HEK293 (cell line): Measurements from ENCODE around the gene SMURF2.

ENCODE experiments used
- CTCF ChIA-PET: fragments of 350-600 bp; formaldehyde crosslinking; extraction: SDS; loops from one replicate; lab custom pipeline; 2021; ENCODE audit warnings: antibody characterized with exemption; lab: Yijun Ruan, JAX
- POLR2A ChIA-PET: fragments of 300-600 bp; formaldehyde crosslinking; extraction: SDS; loops from one replicate; lab custom pipeline; 2020; ENCODE audit warnings: antibody characterized with exemption, inconsistent platforms; lab: Yijun Ruan, JAX
- H3K27ac ChIP-seq: fragments of 200-500 bp; sonication (Bioruptor generic); 2 replicates; pipeline ENCODE4 v1.5.1; 2014; ENCODE audit warnings: low read depth, low read length, control low read depth, inconsistent platforms; ENCODE audit errors: extremely low read depth
- H3K36me3 ChIP-seq, 2 experiments: fragments of 200-500 bp in 1 of 2; sonication (Bioruptor generic) in 1 of 2; 1 replicate in 1 of 2; 2 replicates in 1 of 2; pipeline ENCODE4 v1.5.1; 2014 to 2017; ENCODE audit warnings: inconsistent platforms in 2 of 2, low read length in 2 of 2; ENCODE audit not compliant: control insufficient read depth in 2 of 2, insufficient read depth in 1 of 2
- H3K4me1 ChIP-seq: fragments of 200-500 bp; sonication (Bioruptor generic); 2 replicates; pipeline ENCODE4 v1.5.1; 2014; ENCODE audit warnings: mild to moderate bottlenecking, low read length, inconsistent platforms; ENCODE audit not compliant: control insufficient read depth, insufficient read depth
- H3K4me3 ChIP-seq: 2 replicates; pipeline ENCODE4 v1.5.1; 2011; ENCODE audit warnings: low read depth, mild to moderate bottlenecking, control low read depth, low read length, moderate library complexity
- H3K9me3 ChIP-seq: fragments of 200-500 bp; sonication (Bioruptor generic); 2 replicates; pipeline ENCODE4 v1.5.1; 2014; ENCODE audit warnings: low read depth, low read length, inconsistent platforms; ENCODE audit not compliant: control insufficient read depth, insufficient read depth
- BCL11B ChIP-seq: fragments of 450-650 bp; formaldehyde crosslinking; IDR thresholded peaks from 2 replicates; pipeline ENCODE4 v1.5.1; 2016; ENCODE audit warnings: low read depth, missing biosample characterization, missing genetic modification characterization
- EGR2 ChIP-seq: fragments of 450-650 bp; formaldehyde crosslinking; IDR thresholded peaks from 2 replicates; pipeline ENCODE4 v1.5.1; 2016; ENCODE audit warnings: low read depth, missing biosample characterization, missing genetic modification characterization
- GLI2 ChIP-seq: fragments of 450-650 bp; formaldehyde crosslinking; IDR thresholded peaks from 2 replicates; pipeline ENCODE4; 2017; ENCODE audit warnings: missing biosample characterization, missing genetic modification characterization, low read depth, borderline replicate concordance
- GLIS2 ChIP-seq: fragments of 450-650 bp; formaldehyde crosslinking; IDR thresholded peaks from 2 replicates; pipeline ENCODE4 v1.5.1; 2016; ENCODE audit warnings: missing biosample characterization, missing genetic modification characterization
- IKZF3 ChIP-seq: fragments of 450-650 bp; IDR thresholded peaks from 2 replicates; pipeline ENCODE4 v1.5.0; 2018; ENCODE audit warnings: missing biosample characterization, mild to moderate bottlenecking, missing genetic modification characterization, moderate library complexity
- RBAK ChIP-seq: fragments of 450-650 bp; formaldehyde crosslinking; IDR thresholded peaks from 2 replicates; pipeline ENCODE4 v1.5.1; 2016; ENCODE audit warnings: missing biosample characterization, missing genetic modification characterization
- SALL2 ChIP-seq: fragments of 450-650 bp; formaldehyde crosslinking; IDR thresholded peaks from 2 replicates; pipeline ENCODE4 v1.5.0; 2017; ENCODE audit warnings: missing biosample characterization, mild to moderate bottlenecking, missing genetic modification characterization, borderline replicate concordance
- SCRT1 ChIP-seq: fragments of 450-650 bp; formaldehyde crosslinking; IDR thresholded peaks from 2 replicates; pipeline ENCODE4 v1.5.1; 2016; ENCODE audit warnings: missing biosample characterization, missing genetic modification characterization, borderline replicate concordance
- SP2 ChIP-seq: fragments of 450-650 bp; formaldehyde crosslinking; IDR thresholded peaks from 2 replicates; pipeline ENCODE4 v1.5.1; 2016; ENCODE audit warnings: missing biosample characterization, missing genetic modification characterization
- ZFHX2 ChIP-seq: fragments of 450-650 bp; formaldehyde crosslinking; conservative IDR thresholded peaks from 2 replicates; pipeline ENCODE4 v1.5.1; 2016; ENCODE audit warnings: missing biosample characterization, missing genetic modification characterization
- ZFP41 ChIP-seq: fragments of 450-650 bp; formaldehyde crosslinking; IDR thresholded peaks from 2 replicates; pipeline ENCODE4 v1.5.1; 2016; ENCODE audit warnings: missing biosample characterization, missing genetic modification characterization, borderline replicate concordance
- ZNF140 ChIP-seq: fragments of 450-650 bp; formaldehyde crosslinking; IDR thresholded peaks from 2 replicates; pipeline ENCODE4 v1.5.1; 2016; ENCODE audit warnings: missing biosample characterization, missing genetic modification characterization
- ZNF146 ChIP-seq: fragments of 450-650 bp; formaldehyde crosslinking; IDR thresholded peaks from 2 replicates; pipeline ENCODE4 v1.5.1; 2016; ENCODE audit warnings: missing biosample characterization, missing genetic modification characterization
- ZNF174 ChIP-seq: fragments of 450-650 bp; formaldehyde crosslinking; IDR thresholded peaks from 2 replicates; pipeline ENCODE4 v1.5.0; 2017; ENCODE audit warnings: missing biosample characterization, mild to moderate bottlenecking, missing genetic modification characterization
- ZNF18 ChIP-seq: fragments of 450-650 bp; formaldehyde crosslinking; IDR thresholded peaks from 2 replicates; pipeline ENCODE4 v1.5.1; 2016; ENCODE audit warnings: missing biosample characterization, missing genetic modification characterization
- ZNF221 ChIP-seq: fragments of 450-650 bp; formaldehyde crosslinking; IDR thresholded peaks from 2 replicates; pipeline ENCODE4 v1.5.1; 2017; ENCODE audit warnings: missing biosample characterization, missing genetic modification characterization, borderline replicate concordance
- ZNF223 ChIP-seq: fragments of 450-650 bp; formaldehyde crosslinking; IDR thresholded peaks from 2 replicates; pipeline ENCODE4 v1.5.1; 2016; ENCODE audit warnings: missing biosample characterization, missing genetic modification characterization
- ZNF266 ChIP-seq: fragments of 450-650 bp; formaldehyde crosslinking; IDR thresholded peaks from 2 replicates; pipeline ENCODE4 v1.5.1; 2016; ENCODE audit warnings: missing biosample characterization, missing genetic modification characterization, low read depth
- ZNF398 ChIP-seq: fragments of 450-650 bp; formaldehyde crosslinking; IDR thresholded peaks from 2 replicates; pipeline ENCODE4 v1.5.1; 2017; ENCODE audit warnings: missing biosample characterization, missing genetic modification characterization
- ZNF426 ChIP-seq: fragments of 450-650 bp; formaldehyde crosslinking; IDR thresholded peaks from 2 replicates; pipeline ENCODE4 v1.5.1; 2017; ENCODE audit warnings: missing biosample characterization, missing genetic modification characterization, mild to moderate bottlenecking, inconsistent platforms, moderate library complexity
- ZNF433 ChIP-seq: fragments of 450-650 bp; formaldehyde crosslinking; IDR thresholded peaks from 2 replicates; pipeline ENCODE4 v1.5.1; 2016; ENCODE audit warnings: missing biosample characterization, missing genetic modification characterization, low read depth
- ZNF513 ChIP-seq: fragments of 450-650 bp; IDR thresholded peaks from 2 replicates; pipeline ENCODE4 v1.5.1; 2018; ENCODE audit warnings: missing biosample characterization, missing genetic modification characterization
- ZNF560 ChIP-seq: fragments of 450-650 bp; formaldehyde crosslinking; IDR thresholded peaks from 2 replicates; pipeline ENCODE4 v1.5.1; 2017; ENCODE audit warnings: missing biosample characterization, missing genetic modification characterization, borderline replicate concordance
- ZNF596 ChIP-seq: fragments of 450-650 bp; IDR thresholded peaks from 2 replicates; pipeline ENCODE4 v1.5.0; 2018; ENCODE audit warnings: missing biosample characterization, mild to moderate bottlenecking, missing genetic modification characterization, moderate library complexity
- ZNF600 ChIP-seq: fragments of 450-650 bp; formaldehyde crosslinking; IDR thresholded peaks from 2 replicates; pipeline ENCODE4 v1.5.1; 2016; ENCODE audit warnings: missing biosample characterization, missing genetic modification characterization
- ZNF701 ChIP-seq: fragments of 450-650 bp; formaldehyde crosslinking; IDR thresholded peaks from 2 replicates; pipeline ENCODE4 v1.5.1; 2016; ENCODE audit warnings: missing biosample characterization, missing genetic modification characterization

Gene SMURF2

GRCh38 chr17:64540118-64540776 lies 121.9 kb downstream of the SMURF2 start:
- peaks cover 38 to 83% of the 10 kb centered on the region in 2 experiments for H3K36me3 ChIP-seq
- ChIA-PET CTCF (interaction anchor here (0.6 to 0.7 kb wide), 2 partner anchors 120 to 609 kb away, joined by 4 to 5 read pairs; no protein-coding TSS in a partner anchor), POLR2A (interaction anchor here (1.0 to 1.4 kb wide), 2 partner anchors 19 to 43 kb away, joined by 3 to 4 read pairs; partner anchors contain the start of gene POLG2)
- H3K9me3 ChIP-seq = no peaks in the 10 kb centered on the region
- no peak overlapping the region for H3K27ac ChIP-seq
- H3K4me1 ChIP-seq = no peaks in the 10 kb centered on the region
- H3K4me3 ChIP-seq = no peak overlapping the region
- TF ChIP-seq ZNF398 (no peak), SCRT1 (tag by site-specific recombination) (no peak), ZNF18 (tag by site-specific recombination) (no peak), BCL11B (tag by site-specific recombination) (no peak), EGR2 (no peak), ZNF174 (no peak), ZFHX2 (tag by site-specific recombination) (no peak), ZNF223 (tag by site-specific recombination) (no peak), GLI2 (tag by site-specific recombination) (no peak), ZNF221 (tag by site-specific recombination) (no peak), ZFP41 (tag by site-specific recombination) (no peak), ZNF560 (tag by site-specific recombination) (no peak), SP2 (tag by site-specific recombination) (no peak), ZNF146 (tag by site-specific recombination) (no peak), RBAK (tag by site-specific recombination) (no peak), ZNF701 (tag by site-specific recombination) (no peak)
- TF ChIP-seq, all 188 proteins: peak for 0

DNA sequence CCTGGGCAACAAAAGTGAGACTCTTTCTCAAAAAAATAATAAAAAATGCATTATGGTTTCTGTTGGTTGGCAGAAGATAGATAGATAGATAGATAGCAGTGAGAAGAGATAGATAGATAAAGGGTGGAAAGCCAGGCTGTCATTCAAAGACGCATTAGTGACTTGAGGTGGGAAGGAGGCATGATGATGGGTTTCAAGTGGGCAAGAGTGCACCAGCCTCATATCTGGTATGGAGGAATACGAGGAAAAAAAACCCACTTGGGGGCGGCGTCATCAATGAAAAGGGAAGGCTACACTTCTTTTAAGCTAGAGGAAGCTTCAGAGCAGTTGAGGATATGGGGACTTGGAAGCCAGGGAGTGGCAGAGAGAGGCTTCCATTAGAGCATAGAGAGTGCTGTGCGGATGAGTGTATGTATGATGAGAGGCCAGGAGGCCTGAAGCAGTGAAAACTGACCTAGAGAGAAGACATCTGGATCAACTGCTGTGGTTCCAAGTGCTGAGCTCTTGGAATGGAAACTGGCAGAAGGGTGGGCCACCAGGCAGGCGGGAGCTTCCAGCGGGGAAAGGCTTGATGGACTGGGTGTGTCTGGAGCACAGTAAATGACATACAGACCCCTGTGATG lies 123.5 kb downstream of the SMURF2 start:
- Histone ChIP-seq H3K36me3 (peaks cover 41 to 85% of the 10 kb centered on the region in 2 experiments), H3K27ac (no peak overlapping the region), H3K4me1 (no peaks in the 10 kb centered on the region), H3K9me3 (no peaks in the 10 kb centered on the region), H3K4me3 (no peak overlapping the region)
- TF ChIP-seq ZNF223 (tag by site-specific recombination) = no peak
- TF ChIP-seq GLI2 (tag by site-specific recombination) = no peak
- TF ChIP-seq IKZF3 (tag by site-specific recombination) = no peak
- no peak for TF ChIP-seq GLIS2 (tag by site-specific recombination)
- TF ChIP-seq ZNF513 (tag by site-specific recombination) = no peak
- TF ChIP-seq ZNF266 = no peak
- no peak for TF ChIP-seq ZNF596 (tag by site-specific recombination)
- no peak for TF ChIP-seq ZNF433
- TF ChIP-seq ZNF600 (tag by site-specific recombination) = no peak
- TF ChIP-seq SALL2 (tag by site-specific recombination) = no peak
- TF ChIP-seq EGR2 = no peak
- TF ChIP-seq ZNF426 (tag by site-specific recombination) = no peak
- TF ChIP-seq ZNF140 (tag by site-specific recombination) = no peak
- ChIA-PET POLR2A (interaction anchor here (0.7 to 1.4 kb wide), 3 partner anchors 33 to 111 kb away, joined by 3 to 4 read pairs (median 3); partner anchors contain the start of gene POLG2), CTCF (interaction anchor here (0.5 to 1.4 kb wide), 2 partner anchors 118 to 198 kb away, joined by 4 read pairs; no protein-coding TSS in a partner anchor)
